ENCODE data around the gene PTPN1.

Gene PTPN1

DNA sequence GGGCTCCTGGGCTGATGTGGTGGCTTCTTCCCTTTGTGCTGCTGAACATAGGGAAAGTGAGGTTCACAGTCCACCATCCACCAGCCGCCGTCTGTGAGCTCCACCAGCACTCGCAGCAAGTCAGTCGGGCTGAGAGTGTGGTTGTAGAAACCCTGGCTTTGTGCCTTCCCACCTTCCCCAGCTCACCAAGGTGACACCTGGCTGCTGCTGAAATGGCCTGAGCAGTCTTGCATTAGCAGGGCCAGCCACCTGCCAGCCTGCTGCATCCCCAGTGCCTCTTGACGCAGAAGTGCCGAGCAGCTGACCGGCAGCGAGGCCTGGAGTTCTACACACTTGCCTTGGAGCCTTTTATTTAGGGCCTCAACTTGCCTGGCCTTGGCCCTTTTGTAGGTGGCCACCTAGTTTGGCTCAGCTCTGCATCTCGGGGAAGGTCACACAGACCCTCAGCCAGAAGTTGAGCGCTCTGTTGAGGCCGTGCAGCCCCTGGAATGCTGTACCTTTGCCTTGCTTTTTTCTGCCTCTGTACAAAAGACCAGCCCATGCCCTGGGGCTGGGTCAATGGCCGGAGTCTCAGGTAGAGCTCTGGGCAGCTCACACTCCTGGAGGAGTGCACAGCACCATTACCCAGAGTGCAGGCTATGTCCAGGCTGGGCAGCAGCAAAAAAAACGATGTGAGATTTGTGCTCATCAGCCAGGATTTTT, 76.5 kb downstream of the PTPN1 start:
- no peaks in the 10 kb centered on the region for H3K9me3 Mint-ChIP-seq
- H3K4me1 Mint-ChIP-seq (ENCODE audit: low read depth), result no peaks in the 10 kb centered on the region
- no peak overlapping the region for H3K4me3 Mint-ChIP-seq
- H3K27ac Mint-ChIP-seq, result no peak overlapping the region
- H3K36me3 Mint-ChIP-seq (ENCODE audit: low read depth), result peaks cover 30% of the 10 kb centered on the region
- H3K27me3 Mint-ChIP-seq, result no peaks in the 10 kb centered on the region

DNA sequence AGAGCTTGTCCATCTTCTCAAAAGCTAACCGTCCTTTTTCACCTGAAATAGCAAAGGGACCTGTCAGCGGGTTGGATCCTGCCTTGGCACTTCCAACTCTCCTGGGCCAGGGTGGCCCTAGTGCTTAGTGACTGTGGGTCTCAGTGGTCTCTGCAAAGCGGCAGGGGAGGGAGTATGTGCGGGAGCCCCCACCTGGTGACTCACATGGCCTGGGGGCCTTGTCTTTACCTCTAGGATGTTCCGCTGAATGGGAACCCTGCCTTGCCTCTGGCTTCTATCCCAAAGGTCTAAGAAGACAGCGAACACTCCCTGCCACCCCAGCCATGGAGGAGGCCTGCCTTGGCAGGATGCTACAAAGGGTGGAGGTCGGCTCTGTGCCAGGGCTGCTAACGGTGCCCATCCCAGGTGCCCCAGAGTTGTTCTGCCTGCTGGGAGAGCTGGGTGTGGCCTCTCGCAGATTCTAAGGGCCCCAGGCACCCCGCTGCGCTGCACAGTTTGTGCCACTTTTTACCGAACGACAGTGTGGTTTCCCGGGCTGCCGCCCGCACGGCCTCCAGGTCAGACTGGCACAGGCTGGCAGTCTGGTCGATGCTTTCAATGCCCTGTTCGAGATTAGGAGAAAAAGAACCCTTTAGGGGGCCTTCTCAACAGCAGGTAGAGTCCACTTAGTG, 77.2 kb downstream of the PTPN1 start:
- H3K4me3 Mint-ChIP-seq, result no peak overlapping the region
- H3K27me3 Mint-ChIP-seq, result no peaks in the 10 kb centered on the region
- no peak overlapping the region for H3K27ac Mint-ChIP-seq
- no peaks in the 10 kb centered on the region for H3K9me3 Mint-ChIP-seq
- no peaks in the 10 kb centered on the region for H3K4me1 Mint-ChIP-seq (ENCODE audit: low read depth)
- peaks cover 24% of the 10 kb centered on the region for H3K36me3 Mint-ChIP-seq (ENCODE audit: low read depth)

DNA sequence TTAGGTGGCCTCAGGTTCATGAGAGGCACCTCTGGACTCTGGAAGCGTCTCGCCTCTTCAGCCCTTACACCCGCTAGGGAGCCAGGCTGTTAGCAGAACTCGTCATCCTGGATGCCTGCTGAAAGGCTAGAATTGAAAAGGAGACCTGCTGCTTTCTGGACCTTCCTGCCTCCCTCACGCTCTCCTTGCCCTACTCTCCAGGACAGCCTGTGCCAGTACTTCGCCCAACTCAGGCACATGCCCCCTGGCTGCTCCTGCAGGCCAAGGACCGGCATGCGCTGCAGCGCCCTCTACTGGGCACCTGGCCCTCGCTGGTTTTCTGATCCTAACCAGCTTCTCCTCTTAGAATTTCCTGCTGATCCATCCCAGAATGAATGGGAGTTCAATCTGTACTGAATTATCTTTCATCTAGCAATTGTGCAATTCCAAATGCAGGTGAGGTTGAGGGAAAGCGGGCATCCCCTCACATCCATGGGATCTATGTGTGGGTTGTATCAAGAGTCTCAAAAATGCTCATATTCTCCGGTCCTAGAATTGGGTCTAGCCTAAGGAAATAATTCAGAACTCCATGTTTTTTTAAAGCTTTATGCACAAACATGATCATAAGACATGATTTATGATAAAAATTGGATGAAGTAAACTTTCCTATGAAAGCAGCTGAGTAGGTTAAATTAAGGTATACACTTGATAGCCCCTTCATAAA, 78.0 kb downstream of the PTPN1 start:
- H3K27ac Mint-ChIP-seq, result peak overlapping the region; percentile 42
- H3K9me3 Mint-ChIP-seq, result no peaks in the 10 kb centered on the region
- H3K4me1 Mint-ChIP-seq (ENCODE audit: low read depth), result no peaks in the 10 kb centered on the region
- no peaks in the 10 kb centered on the region for H3K27me3 Mint-ChIP-seq
- H3K4me3 Mint-ChIP-seq, result no peak overlapping the region
- peaks cover 17% of the 10 kb centered on the region for H3K36me3 Mint-ChIP-seq (ENCODE audit: low read depth)

DNA sequence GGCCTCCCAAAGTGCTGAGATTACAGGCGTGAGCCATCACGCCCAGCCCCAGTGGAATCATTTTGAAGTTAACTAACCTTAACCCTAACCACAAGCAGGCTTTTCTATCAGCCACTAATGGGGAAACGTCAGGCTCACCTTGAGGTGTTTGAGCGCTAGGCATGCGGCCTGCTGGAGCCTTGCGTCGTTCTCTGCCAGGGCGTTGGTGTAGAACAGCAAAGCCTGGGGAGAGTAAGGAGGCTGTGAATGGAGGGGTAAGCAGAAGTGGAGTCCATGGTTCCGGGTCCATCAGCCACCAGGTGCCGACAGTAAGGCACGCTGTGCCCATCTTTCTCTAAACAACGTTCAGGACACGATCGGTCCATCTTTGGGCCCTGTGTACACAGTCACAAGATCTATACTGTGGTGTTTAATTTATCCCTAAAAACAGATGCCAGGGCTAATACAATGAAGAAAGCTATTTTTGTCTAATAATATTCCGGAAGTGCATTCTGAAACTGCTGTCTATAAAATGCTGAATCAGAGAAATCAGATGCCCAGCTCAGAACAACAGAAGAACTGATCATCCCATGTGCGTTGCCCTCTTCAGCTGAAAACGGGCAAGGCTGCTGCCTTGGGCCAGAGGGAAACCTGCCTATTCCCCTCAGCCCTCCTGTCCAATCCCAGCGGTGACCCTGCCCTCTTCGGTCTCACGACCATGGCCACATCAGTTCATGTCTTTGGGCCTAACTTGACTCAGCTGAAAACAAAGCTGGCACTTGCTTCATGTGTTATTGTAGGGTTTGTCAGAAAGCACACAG, 79.6 kb downstream of the PTPN1 start:
- Mint-ChIP-seq H3K27me3 (no peaks in the 10 kb centered on the region), H3K9me3 (no peaks in the 10 kb centered on the region), H3K36me3 (ENCODE audit: low read depth) (peaks cover 12% of the 10 kb centered on the region), H3K4me3 (no peak overlapping the region), H3K27ac (no peak overlapping the region), H3K4me1 (ENCODE audit: low read depth) (no peaks in the 10 kb centered on the region)

DNA sequence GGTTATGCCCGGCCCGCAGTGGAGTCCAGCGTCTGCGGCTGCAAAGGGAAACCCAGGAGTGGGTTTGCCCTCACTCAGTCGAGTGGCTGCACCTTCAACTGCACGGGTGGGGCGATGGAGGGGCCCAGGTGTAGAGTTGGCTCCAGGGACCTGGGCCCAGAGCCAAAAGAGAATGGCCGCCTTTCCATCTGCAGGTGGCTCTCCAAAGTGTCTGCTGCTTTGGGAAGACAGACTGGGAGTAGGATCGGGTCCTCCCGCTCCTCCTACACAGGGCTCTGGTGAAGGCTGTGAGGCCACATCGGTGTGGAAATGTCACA, 80.1 kb downstream of the PTPN1 start:
- Mint-ChIP-seq H3K27ac (no peak overlapping the region), H3K4me1 (ENCODE audit: low read depth) (no peaks in the 10 kb centered on the region), H3K36me3 (ENCODE audit: low read depth) (peaks cover 7% of the 10 kb centered on the region), H3K9me3 (no peaks in the 10 kb centered on the region), H3K27me3 (no peaks in the 10 kb centered on the region), H3K4me3 (no peak overlapping the region)

DNA sequence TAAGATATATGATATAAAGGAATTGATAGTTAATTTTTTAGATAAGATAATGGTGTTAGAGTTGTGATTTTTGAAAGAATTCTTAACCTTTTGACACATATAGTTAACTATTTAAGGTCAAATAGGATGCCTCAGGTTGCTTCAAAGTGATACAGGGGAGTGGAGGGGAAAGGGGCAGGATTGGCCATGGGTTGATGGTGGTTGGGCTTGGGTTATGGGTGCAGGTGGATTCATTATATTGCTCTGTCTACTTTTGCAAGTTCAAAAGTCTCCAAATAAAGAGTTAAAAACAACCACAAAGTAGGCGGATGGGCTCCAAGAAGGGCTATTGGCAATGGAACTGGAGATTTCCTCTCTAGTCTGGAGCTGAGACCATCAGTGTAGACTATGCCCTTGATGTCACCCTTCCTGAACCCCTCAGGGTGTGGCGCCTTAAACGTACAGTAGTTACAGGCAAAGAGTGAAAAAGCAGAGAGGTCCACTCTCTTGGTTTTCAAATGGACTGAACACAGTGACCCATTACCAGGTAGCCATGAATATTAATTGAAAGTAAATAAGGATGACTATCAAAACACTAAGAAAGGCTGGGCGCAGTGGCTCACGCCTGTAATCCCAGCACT, 81.2 kb downstream of the PTPN1 start:
- Mint-ChIP-seq H3K4me1 (ENCODE audit: low read depth) (no peaks in the 10 kb centered on the region), H3K27me3 (no peaks in the 10 kb centered on the region), H3K9me3 (no peaks in the 10 kb centered on the region), H3K4me3 (no peak overlapping the region), H3K36me3 (ENCODE audit: low read depth) (peaks cover 7% of the 10 kb centered on the region), H3K27ac (no peak overlapping the region)

DNA sequence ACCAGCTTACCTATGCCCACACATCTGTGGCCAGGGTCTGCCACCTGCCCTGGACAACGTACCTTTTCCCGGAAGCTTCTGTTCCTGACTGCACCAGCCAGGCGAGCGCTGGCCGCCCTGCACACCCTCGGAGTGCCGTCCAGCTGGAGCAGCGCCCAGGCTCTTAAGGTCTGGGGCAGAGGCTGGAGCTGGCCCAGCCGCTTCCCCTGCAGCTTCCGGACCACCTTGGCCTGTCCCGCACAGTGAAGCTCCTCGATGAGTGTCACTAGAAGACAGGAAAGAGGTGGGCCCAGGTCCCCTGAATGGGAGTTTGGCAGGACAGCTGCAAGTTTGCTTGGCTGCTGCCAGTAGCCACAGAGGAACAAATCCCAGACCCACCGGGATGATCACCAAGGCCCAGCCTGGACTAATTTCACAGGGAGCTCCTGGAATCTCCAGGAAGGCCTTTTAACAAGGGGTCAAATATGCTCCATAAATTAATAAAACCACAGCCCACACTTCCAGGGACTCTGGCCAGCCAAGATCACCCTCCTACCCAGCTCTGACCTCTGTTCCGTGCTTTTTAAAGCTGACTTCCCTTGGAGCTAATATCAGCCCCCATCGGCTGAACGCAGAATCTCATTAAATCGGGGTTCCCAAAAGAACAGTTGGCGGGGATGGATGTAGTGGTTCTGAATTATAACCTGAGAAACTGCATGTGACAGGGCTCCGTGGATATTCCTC, 82.3 kb downstream of the PTPN1 start:
- Mint-ChIP-seq H3K36me3 (ENCODE audit: low read depth) (peaks cover 7% of the 10 kb centered on the region), H3K27me3 (no peaks in the 10 kb centered on the region), H3K9me3 (no peaks in the 10 kb centered on the region), H3K4me3 (no peak overlapping the region), H3K27ac (no peak overlapping the region), H3K4me1 (ENCODE audit: low read depth) (no peaks in the 10 kb centered on the region)

GRCh38 chr20:50593005-50593335, 82.8 kb downstream of the PTPN1 start:
- no peak overlapping the region for H3K27ac Mint-ChIP-seq

DNA sequence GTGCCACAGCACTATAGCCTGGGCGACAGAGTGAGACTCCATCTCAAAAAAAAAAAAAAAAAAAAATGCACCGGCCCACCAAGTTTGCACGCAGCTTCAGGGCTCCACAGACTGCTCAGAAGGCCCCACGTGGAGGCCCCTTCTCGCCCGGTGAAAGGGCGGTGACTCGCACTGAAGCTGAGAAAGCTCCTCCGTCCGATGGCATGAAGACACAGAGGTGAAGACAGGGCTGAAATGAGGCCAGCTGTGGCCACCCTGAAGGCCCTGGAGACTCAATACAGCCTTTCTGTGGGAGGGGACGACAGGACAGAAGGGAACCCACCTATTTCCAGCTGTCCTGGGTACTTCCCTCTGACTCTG, 84.0 kb downstream of the PTPN1 start:
- H3K4me3 Mint-ChIP-seq, result no peak overlapping the region
- no peaks in the 10 kb centered on the region for H3K36me3 Mint-ChIP-seq (ENCODE audit: low read depth)
- H3K27ac Mint-ChIP-seq, result no peak overlapping the region
- H3K27me3 Mint-ChIP-seq, result no peaks in the 10 kb centered on the region
- no peaks in the 10 kb centered on the region for H3K4me1 Mint-ChIP-seq (ENCODE audit: low read depth)
- H3K9me3 Mint-ChIP-seq, result no peaks in the 10 kb centered on the region

More at GRCh38 chr20:50593005-50593335, 82.8 kb downstream of the PTPN1 start:
- no peaks in the 10 kb centered on the region for H3K9me3 Mint-ChIP-seq
- H3K4me3 Mint-ChIP-seq, result no peak overlapping the region
- no peaks in the 10 kb centered on the region for H3K27me3 Mint-ChIP-seq
- peaks cover 6% of the 10 kb centered on the region for H3K36me3 Mint-ChIP-seq (ENCODE audit: low read depth)
- H3K4me1 Mint-ChIP-seq (ENCODE audit: low read depth), result no peaks in the 10 kb centered on the region

DNA sequence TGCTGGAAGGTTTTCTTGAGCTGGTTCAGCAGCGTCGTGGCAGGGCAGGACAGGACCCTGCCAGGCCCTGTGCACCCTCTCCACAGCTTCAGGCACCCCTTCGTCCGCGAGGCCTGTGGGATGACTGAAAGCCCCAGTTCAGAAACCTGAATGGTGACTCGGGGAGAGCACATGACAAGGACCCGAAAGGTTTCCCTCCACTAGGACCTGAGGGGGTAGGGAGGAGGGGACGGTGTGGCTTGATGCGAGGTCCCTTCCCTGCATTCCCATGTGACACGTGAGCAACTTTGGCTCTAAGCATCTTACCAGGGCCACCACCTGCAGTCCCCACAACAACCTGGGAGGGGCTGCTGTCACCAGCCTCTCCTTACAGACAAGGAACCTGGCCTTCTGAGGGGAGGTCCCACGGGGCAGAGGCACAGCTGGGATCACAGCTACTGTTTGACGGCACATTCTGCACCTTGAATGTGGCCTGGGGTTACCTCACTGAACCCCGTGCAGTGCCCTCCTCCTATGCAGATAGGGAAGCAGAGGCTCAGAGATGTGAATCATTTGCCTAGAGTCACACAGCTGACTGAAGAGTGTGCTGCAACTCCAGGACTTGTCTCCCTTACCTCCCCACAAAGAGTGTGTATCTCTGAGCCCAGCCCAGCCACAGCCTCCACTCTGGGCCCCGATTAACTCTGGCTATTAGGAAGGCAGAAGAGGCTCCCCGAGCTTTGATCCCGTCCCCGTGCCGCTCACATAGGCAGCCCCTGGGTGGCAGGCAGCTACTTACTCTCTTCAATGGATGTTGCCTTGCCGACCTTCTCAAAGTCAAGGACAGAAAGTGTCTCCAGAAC, 84.6 kb downstream of the PTPN1 start:
- no peak overlapping the region for H3K4me3 Mint-ChIP-seq
- H3K27ac Mint-ChIP-seq, result no peak overlapping the region
- H3K27me3 Mint-ChIP-seq, result no peaks in the 10 kb centered on the region
- no peaks in the 10 kb centered on the region for H3K9me3 Mint-ChIP-seq
- no peaks in the 10 kb centered on the region for H3K4me1 Mint-ChIP-seq (ENCODE audit: low read depth)
- H3K36me3 Mint-ChIP-seq (ENCODE audit: low read depth), result no peaks in the 10 kb centered on the region

- Mint-ChIP-seq H3K27me3 (no peaks in the 10 kb centered on the region), H3K27ac (no peak overlapping the region), H3K9me3 (no peaks in the 10 kb centered on the region), H3K4me1 (ENCODE audit: low read depth) (no peaks in the 10 kb centered on the region), H3K4me3 (no peak overlapping the region), H3K36me3 (ENCODE audit: low read depth) (no peaks in the 10 kb centered on the region)
Measured at GRCh38 chr20:50595433-50595895, 85.3 kb downstream of the PTPN1 start.

DNA sequence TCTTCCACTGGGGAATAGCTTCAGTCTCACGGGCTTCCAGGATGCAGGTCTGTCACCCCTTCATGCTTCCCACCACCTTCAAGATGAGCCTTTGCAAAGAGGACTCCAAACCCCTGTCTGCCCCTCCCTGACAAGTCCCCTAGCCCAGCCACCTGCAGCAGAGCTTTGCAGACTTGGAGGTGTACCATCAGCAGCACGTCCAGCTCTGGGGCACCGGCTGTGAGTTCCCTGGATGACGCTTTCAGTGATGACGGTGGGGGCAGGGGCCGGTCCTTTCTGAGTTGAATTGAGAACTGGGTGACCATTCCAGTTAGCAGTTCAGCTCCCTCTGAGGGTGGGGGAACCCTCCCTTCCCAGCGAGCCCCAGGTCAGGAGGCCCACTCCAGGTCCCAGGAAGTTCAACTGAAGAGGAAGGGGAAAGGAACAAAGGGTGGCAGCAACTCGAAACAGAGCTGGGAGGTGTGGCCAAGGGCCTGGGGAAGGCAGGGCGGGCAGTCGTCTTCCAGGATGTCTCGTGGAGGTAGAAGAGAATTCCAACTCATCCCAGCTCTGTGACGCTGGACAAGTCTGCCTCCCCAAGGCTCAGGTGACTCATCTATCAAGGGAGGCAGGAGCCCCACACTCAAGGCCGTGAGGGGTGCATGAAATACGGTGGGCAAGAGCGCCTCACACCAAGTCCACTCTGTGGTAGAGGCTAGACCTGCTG, 86.0 kb downstream of the PTPN1 start:
- no peaks in the 10 kb centered on the region for H3K36me3 Mint-ChIP-seq (ENCODE audit: low read depth)
- peaks cover 3% of the 10 kb centered on the region for H3K27me3 Mint-ChIP-seq
- no peaks in the 10 kb centered on the region for H3K4me1 Mint-ChIP-seq (ENCODE audit: low read depth)
- H3K9me3 Mint-ChIP-seq, result no peaks in the 10 kb centered on the region
- H3K27ac Mint-ChIP-seq, result no peak overlapping the region
- no peak overlapping the region for H3K4me3 Mint-ChIP-seq

DNA sequence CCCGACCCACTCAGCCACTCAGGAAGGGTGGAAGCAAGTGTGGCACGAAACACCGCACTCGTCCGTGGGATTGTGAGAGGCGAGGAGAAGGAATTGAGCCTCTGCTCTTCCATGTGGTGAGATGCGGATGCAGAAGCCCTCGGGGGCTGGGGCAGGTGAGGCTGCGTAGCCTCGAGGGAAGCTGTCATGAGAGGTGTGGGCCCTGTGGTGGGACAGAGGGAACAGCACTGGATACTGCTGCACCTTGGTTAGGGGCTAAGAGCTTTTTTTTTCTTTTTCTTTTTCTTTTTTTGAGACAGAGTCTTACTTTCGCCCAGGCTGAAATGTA, 86.5 kb downstream of the PTPN1 start:
- H3K27me3 Mint-ChIP-seq, result peaks cover 3% of the 10 kb centered on the region
- no peaks in the 10 kb centered on the region for H3K4me1 Mint-ChIP-seq (ENCODE audit: low read depth)
- no peaks in the 10 kb centered on the region for H3K9me3 Mint-ChIP-seq
- H3K4me3 Mint-ChIP-seq, result no peak overlapping the region
- no peak overlapping the region for H3K27ac Mint-ChIP-seq
- H3K36me3 Mint-ChIP-seq (ENCODE audit: low read depth), result no peaks in the 10 kb centered on the region
